Keratinocyte (primary cell): ENCODE measurements around the gene PKHD1. TPM values are rescaled to one million over a fixed set of nuclear protein-coding genes. Genes with fewer than 3 reads are reported as not detected.

Source experiments
- DNase-seq: peaks from one replicate; pipeline ENCODE4 v3.0.0-alpha.2; 2011; ENCODE audit warnings: low read depth, missing footprints, low spot score
- FAIRE-seq: peaks from 2 replicates; lab custom pipeline; 2011; peaks lifted over from hg19 to GRCh38; lab: Jason Lieb, UNC
- H2AFZ ChIP-seq: 2 replicates; pipeline ENCODE4 v1.6.0; 2012; ENCODE audit warnings: low read length, control low read depth, inconsistent platforms; ENCODE audit not compliant: control insufficient read depth
- H3K27ac ChIP-seq: 2 replicates; pipeline ENCODE4 v1.5.1; 2011; ENCODE audit warnings: low read length; ENCODE audit not compliant: control insufficient read depth, insufficient read depth
- H3K27me3 ChIP-seq: 3 replicates; pipeline ENCODE4 v1.6.0; 2011; ENCODE audit warnings: low read length; ENCODE audit not compliant: control insufficient read depth, insufficient read depth; ENCODE audit errors: extremely low read depth
- H3K36me3 ChIP-seq, 2 experiments: 2 replicates in 1 of 2; 3 replicates in 1 of 2; pipeline ENCODE4 v1.5.1; 2011; ENCODE audit warnings: low read length in 2 of 2, mild to moderate bottlenecking in 1 of 2; ENCODE audit not compliant: control insufficient read depth in 2 of 2, insufficient read depth in 2 of 2; ENCODE audit errors: extremely low read depth in 1 of 2
- H3K4me1 ChIP-seq: 3 replicates; pipeline ENCODE4 v1.5.1; 2011; ENCODE audit warnings: low read length; ENCODE audit not compliant: control insufficient read depth, insufficient read depth; ENCODE audit errors: extremely low read depth
- H3K4me2 ChIP-seq: 3 replicates; pipeline ENCODE4 v1.6.0; 2011; ENCODE audit warnings: low read depth, low read length; ENCODE audit not compliant: control insufficient read depth, insufficient read depth; ENCODE audit errors: extremely low read depth
- H3K4me3 ChIP-seq, 3 experiments: fragments of 200-600 bp in 1 of 3; sonication (generic) in 1 of 3; 2 replicates in 2 of 3; 3 replicates in 1 of 3; pipeline ENCODE4 v1.5.1; 2011 to 2016; ENCODE audit warnings: low read length in 3 of 3, mild to moderate bottlenecking in 3 of 3, control low read depth in 2 of 3, inconsistent platforms in 1 of 3, low read depth in 1 of 3, mixed read lengths in 1 of 3, mixed run types in 1 of 3, moderate library complexity in 1 of 3; ENCODE audit not compliant: control insufficient read depth in 2 of 3, insufficient read depth in 2 of 3; ENCODE audit errors: extremely low read depth in 1 of 3
- H3K79me2 ChIP-seq: 2 replicates; pipeline ENCODE4 v1.6.0; 2012; ENCODE audit warnings: low read length; ENCODE audit not compliant: control insufficient read depth, insufficient read depth
- H3K9ac ChIP-seq: 3 replicates; pipeline ENCODE4 v1.6.0; 2011; ENCODE audit warnings: low read length; ENCODE audit not compliant: control insufficient read depth, insufficient read depth; ENCODE audit errors: extremely low read depth
- H3K9me1 ChIP-seq: 3 replicates; pipeline ENCODE4 v1.6.0; 2011; ENCODE audit warnings: low read length; ENCODE audit not compliant: control insufficient read depth, insufficient read depth; ENCODE audit errors: extremely low read depth
- H3K9me3 ChIP-seq: 2 replicates; pipeline ENCODE4 v1.5.1; 2012; ENCODE audit warnings: low read depth, low read length; ENCODE audit not compliant: control insufficient read depth
- H4K20me1 ChIP-seq: 3 replicates; pipeline ENCODE4 v1.6.0; 2011; ENCODE audit warnings: low read length; ENCODE audit not compliant: control insufficient read depth, insufficient read depth; ENCODE audit errors: extremely low read depth
- EZH2 ChIP-seq: IDR thresholded peaks from one replicate; pipeline ENCODE4 v1.6.1; 2012; ENCODE audit warnings: inconsistent platforms, mild to moderate bottlenecking, low read length, moderate library complexity
- dilution Hi-C: fragments of 300-500 bp; cut with MboI; formaldehyde crosslinking; loops from one replicate; pipeline ENCODE4 v1.7.0; 2020; ENCODE audit warnings: low sequenced_read_pairs; ENCODE audit not compliant: extremely low pct_ligation_motif_present
- polyA minus RNA-seq, 3 experiments: library from RNA; depleted of rRNA, polyadenylated mRNA; stranded (reverse); fragments of >200 nt; gene quantifications; 1 replicate in 1 of 3; 2 replicates in 1 of 3; 3 replicates in 1 of 3; pipeline ENCODE4 v1.2.3, GENCODE V29; 2011
- polyA plus RNA-seq, 5 experiments: library from polyadenylated mRNA; depleted of rRNA in 3 of 5; stranded (reverse) in 3 of 5; stranded (forward) in 1 of 5; unstranded in 1 of 5; fragments of >200 nt; gene quantifications; 1 replicate in 1 of 5; 2 replicates in 3 of 5; 3 replicates in 1 of 5; pipeline versions ENCODE4 v1.2.1 to v1.2.3, GENCODE V29; 2011 to 2012; ENCODE audit warnings: missing spikeins in 2 of 5, low read depth in 1 of 5, low replicate concordance in 1 of 5
- TF ChIP-seq, protein P1 (sequence below), 3 experiments: IDR thresholded peaks in 1 of 3; conservative IDR thresholded peaks in 1 of 3; optimal IDR thresholded peaks in 1 of 3; 2 replicates in 2 of 3; 3 replicates in 1 of 3; pipeline versions ENCODE3 to v1.5.1; 2011; ENCODE audit warnings: low read length in 3 of 3, mild to moderate bottlenecking in 3 of 3, moderate library complexity in 2 of 3, control low read depth in 1 of 3, inconsistent platforms in 1 of 3; ENCODE audit not compliant: insufficient read depth in 2 of 3; ENCODE audit errors: extremely low read depth in 1 of 3

The PKHD1 gene, protein sequence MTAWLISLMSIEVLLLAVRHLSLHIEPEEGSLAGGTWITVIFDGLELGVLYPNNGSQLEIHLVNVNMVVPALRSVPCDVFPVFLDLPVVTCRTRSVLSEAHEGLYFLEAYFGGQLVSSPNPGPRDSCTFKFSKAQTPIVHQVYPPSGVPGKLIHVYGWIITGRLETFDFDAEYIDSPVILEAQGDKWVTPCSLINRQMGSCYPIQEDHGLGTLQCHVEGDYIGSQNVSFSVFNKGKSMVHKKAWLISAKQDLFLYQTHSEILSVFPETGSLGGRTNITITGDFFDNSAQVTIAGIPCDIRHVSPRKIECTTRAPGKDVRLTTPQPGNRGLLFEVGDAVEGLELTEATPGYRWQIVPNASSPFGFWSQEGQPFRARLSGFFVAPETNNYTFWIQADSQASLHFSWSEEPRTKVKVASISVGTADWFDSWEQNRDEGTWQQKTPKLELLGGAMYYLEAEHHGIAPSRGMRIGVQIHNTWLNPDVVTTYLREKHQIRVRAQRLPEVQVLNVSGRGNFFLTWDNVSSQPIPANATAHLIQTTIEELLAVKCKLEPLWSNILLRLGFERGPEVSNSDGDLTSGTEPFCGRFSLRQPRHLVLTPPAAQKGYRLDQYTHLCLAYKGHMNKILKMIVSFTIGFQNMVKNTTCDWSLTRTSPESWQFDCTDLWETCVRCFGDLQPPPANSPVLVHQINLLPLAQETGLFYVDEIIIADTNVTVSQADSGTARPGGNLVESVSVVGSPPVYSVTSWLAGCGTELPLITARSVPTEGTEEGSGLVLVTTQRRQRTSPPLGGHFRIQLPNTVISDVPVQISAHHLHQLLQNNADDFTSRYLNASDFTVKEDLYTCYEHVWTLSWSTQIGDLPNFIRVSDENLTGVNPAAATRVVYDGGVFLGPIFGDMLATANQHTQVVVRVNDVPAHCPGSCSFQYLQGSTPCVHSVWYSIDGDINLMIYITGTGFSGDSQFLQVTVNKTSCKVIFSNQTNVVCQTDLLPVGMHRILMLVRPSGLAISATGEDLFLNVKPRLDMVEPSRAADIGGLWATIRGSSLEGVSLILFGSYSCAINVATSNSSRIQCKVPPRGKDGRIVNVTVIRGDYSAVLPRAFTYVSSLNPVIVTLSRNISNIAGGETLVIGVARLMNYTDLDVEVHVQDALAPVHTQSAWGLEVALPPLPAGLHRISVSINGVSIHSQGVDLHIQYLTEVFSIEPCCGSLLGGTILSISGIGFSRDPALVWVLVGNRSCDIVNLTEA (N-terminal part only)
- polyA plus RNA-seq: under 0.01 to 0.01 TPM (median 0.01 TPM) in 3 replicates
- not detected for polyA plus RNA-seq (2011; ENCODE audit: low read depth)
- 0.01 TPM in 1 of 2 replicates, not detected in the other for polyA plus RNA-seq (2011; cell fraction: cytosol; rRNA removed)
- 0.01 TPM in 1 of 2 replicates, not detected in the other for polyA plus RNA-seq (2011; cell fraction: nucleus; rRNA removed)
- not detected in 2 replicates for polyA plus RNA-seq (2012; ENCODE audit: low replicate concordance)
- polyA minus RNA-seq: 0.03 to 0.06 TPM (median 0.03 TPM) in 3 replicates
- polyA minus RNA-seq (2011; cell fraction: cytosol; rRNA and poly(A)+ RNA removed): not detected
- not detected in 2 replicates for polyA minus RNA-seq (2011; cell fraction: nucleus; rRNA and poly(A)+ RNA removed)

DNA sequence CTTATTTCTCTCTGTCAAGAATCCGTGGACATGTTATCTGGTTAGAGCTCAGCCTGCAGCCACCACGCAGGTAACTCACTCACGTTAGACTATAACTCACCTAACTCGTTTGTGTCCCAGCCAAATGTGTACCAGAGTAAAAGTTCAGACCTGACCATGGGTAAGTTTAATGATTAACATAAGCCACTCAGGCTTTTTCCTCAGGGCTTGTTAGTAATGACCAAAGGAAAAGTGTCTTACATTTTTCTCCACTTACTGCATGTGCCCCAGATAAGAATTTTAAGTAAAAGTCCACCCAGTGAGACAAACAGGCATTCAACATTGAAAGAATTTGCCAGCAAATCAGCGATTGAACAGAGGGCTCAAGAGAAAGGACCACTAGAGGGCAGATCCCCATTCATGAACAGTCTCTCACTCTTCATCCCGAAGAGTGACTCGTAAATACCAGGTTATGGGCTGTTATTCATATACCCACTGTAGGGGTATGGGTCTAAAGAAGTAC lies at the start of gene PKHD1:
PKHD1 (minus strand) TSS at position 116 of the 502 bp plus-strand sequence. CDS start 2,680 bp downstream, outside the sequence.
- no peaks in the 10 kb centered on the region for H4K20me1 ChIP-seq
- dilution Hi-C loops: no loop called here

More for the DNA sequence above, at the start of gene PKHD1:
- H3K4me1 ChIP-seq: peaks cover 4% of the 10 kb centered on the region
- no peak within 1 kb of the TSS for H3K4me2 ChIP-seq
- peak; percentile 67 for FAIRE-seq
- H3K9me3 ChIP-seq: no peaks in the 10 kb centered on the region
- no peak within 1 kb of the TSS for H3K4me3 ChIP-seq
- H3K9ac ChIP-seq: no peak within 1 kb of the TSS
- no peaks in the 10 kb centered on the region for H3K79me2 ChIP-seq
- H3K27me3 ChIP-seq: no peaks in the 10 kb centered on the region
- no peak for DNase-seq
- H3K27ac ChIP-seq: no peak within 1 kb of the TSS
- H3K36me3 ChIP-seq: no peaks in the 10 kb centered on the region
- TF ChIP-seq, protein P1, sequence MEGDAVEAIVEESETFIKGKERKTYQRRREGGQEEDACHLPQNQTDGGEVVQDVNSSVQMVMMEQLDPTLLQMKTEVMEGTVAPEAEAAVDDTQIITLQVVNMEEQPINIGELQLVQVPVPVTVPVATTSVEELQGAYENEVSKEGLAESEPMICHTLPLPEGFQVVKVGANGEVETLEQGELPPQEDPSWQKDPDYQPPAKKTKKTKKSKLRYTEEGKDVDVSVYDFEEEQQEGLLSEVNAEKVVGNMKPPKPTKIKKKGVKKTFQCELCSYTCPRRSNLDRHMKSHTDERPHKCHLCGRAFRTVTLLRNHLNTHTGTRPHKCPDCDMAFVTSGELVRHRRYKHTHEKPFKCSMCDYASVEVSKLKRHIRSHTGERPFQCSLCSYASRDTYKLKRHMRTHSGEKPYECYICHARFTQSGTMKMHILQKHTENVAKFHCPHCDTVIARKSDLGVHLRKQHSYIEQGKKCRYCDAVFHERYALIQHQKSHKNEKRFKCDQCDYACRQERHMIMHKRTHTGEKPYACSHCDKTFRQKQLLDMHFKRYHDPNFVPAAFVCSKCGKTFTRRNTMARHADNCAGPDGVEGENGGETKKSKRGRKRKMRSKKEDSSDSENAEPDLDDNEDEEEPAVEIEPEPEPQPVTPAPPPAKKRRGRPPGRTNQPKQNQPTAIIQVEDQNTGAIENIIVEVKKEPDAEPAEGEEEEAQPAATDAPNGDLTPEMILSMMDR (optimal IDR thresholded peaks at IDR 0.05 in 1 of 3, IDR thresholded peaks at IDR 0.05 in 1 of 3, conservative IDR thresholded peaks at IDR 0.05 in 1 of 3; ENCODE audit: extremely low read depth in 1 of 3, insufficient read depth in 2 of 3, low read length in 3 of 3): peak; percentile 38 to 54 (median 42)
- TF ChIP-seq EZH2: no peak
- no peaks in the 10 kb centered on the region for H3K9me1 ChIP-seq
- no peak within 1 kb of the TSS for H2AFZ ChIP-seq
